Measurements from ENCODE around the gene TFDP2.
A peak's percentile ranks its signal among the peaks of the same experiment; 100 is the strongest.

TFDP2 gene

DNA sequence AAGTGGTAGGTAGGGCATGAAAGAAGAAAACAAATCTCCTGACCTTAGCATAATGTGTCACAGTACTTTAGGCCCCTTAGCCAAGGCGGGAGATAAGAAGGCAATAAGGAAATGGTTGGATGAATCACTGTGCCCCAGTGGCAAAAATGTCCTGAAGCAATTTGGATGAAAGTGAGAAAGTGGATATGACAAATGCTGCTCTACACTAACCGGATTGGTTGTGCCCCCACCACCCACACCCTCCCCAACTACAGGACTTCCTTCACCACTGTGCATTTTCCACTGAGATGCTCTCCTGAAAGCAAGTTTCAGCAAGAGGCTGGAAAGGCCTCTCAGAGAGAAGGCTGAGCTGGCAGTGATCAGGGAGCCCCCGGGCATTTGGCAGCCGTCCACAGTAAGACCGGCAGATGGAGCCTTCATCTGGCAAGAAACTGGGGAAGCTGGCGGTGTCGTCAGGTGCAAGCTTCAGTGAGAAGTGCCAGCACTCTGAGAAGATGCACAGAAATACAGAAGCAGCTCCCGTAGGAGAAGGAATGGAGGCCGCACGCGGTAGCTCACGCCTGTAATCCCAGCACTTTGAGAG, 209.1 kb downstream of the TFDP2 start:
- Histone ChIP-seq H3K79me1 (ENCODE audit: low read length) (no peaks in the 10 kb centered on the region), H3K18ac (ENCODE audit: low read length) (no peak overlapping the region), H3K27me3 (ENCODE audit: insufficient read depth, low read length) (no peaks in the 10 kb centered on the region), H3K4me3 (ENCODE audit: low read depth, low read length) (no peak overlapping the region), H3K4me2 (ENCODE audit: low read length) (no peak overlapping the region), H3K23ac (ENCODE audit: low read length) (no peak overlapping the region), H2BK120ac (ENCODE audit: insufficient read depth, low read length, poor library complexity) (no peak overlapping the region), H3K79me2 (ENCODE audit: control insufficient read depth, insufficient read depth, low read length, poor library complexity) (no peaks in the 10 kb centered on the region), H3K9ac (ENCODE audit: low read length) (no peak overlapping the region), H2AK5ac (ENCODE audit: low read length) (no peak overlapping the region), H4K8ac (ENCODE audit: low read depth, low read length) (no peak overlapping the region), H4K12ac (ENCODE audit: low read depth, low read length) (no peak overlapping the region), H2BK5ac (ENCODE audit: low read depth, low read length, poor library complexity) (no peak overlapping the region), H3K27ac (ENCODE audit: low read depth, low read length) (no peak overlapping the region), H3K9me3 (ENCODE audit: insufficient read depth, low read depth, low read length) (no peaks in the 10 kb centered on the region), H4K91ac (ENCODE audit: low read depth, low read length) (no peak overlapping the region), H3K4me1 (ENCODE audit: control insufficient read depth in 1 of 2, insufficient read depth in 2 of 2, low read length in 2 of 2) (peaks cover 4% of the 10 kb centered on the region in 2 experiments), H3K36me3 (ENCODE audit: control insufficient read depth in 1 of 2, insufficient read depth in 2 of 2, low read length in 2 of 2) (no peaks in the 10 kb centered on the region), H2BK12ac (ENCODE audit: low read length) (no peak overlapping the region), H3K14ac (ENCODE audit: low read length) (no peak overlapping the region), H3K4ac (ENCODE audit: low read depth, low read length) (no peak overlapping the region), H2AFZ (ENCODE audit: insufficient read depth, low read length, poor library complexity) (no peak overlapping the region)
- peak; percentile 72 to 76 for DNase-seq
- WGBS (ENCODE audit: extremely low coverage, insufficient coverage, insufficient read length) = no CpG with 5 or more reads among the region's 12 CpGs

DNA sequence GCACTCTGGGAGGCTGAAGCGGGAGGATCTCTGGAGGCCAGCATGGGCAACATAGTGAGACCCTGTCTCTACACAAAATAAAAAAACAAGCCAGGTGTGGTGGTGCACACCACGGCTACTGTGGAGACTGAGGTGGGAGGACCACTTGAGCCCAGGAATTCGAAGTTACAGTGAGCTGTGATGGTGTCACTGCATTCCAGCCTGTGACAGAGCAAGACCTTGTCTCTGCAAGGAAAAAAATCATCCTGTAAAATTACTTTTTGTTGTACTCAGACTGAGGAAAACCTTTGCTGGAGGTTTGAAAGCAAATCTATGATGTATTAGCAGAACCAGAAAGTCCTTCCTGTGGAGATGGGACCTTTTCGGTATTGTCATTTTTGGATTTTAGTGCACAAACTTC, 209.6 kb downstream of the TFDP2 start:
- Histone ChIP-seq H2BK5ac (ENCODE audit: low read depth, low read length, poor library complexity) (no peak overlapping the region), H3K9ac (ENCODE audit: low read length) (no peak overlapping the region), H3K36me3 (ENCODE audit: control insufficient read depth in 1 of 2, insufficient read depth in 2 of 2, low read length in 2 of 2) (no peaks in the 10 kb centered on the region), H3K79me2 (ENCODE audit: control insufficient read depth, insufficient read depth, low read length, poor library complexity) (no peaks in the 10 kb centered on the region), H3K27ac (ENCODE audit: low read depth, low read length) (no peak overlapping the region), H3K4me2 (ENCODE audit: low read length) (no peak overlapping the region), H4K8ac (ENCODE audit: low read depth, low read length) (no peak overlapping the region), H3K4me3 (ENCODE audit: low read depth, low read length) (no peak overlapping the region), H3K27me3 (ENCODE audit: insufficient read depth, low read length) (no peaks in the 10 kb centered on the region), H4K12ac (ENCODE audit: low read depth, low read length) (no peak overlapping the region), H3K4ac (ENCODE audit: low read depth, low read length) (no peak overlapping the region), H2BK12ac (ENCODE audit: low read length) (no peak overlapping the region), H3K23ac (ENCODE audit: low read length) (no peak overlapping the region), H2BK120ac (ENCODE audit: insufficient read depth, low read length, poor library complexity) (no peak overlapping the region), H3K79me1 (ENCODE audit: low read length) (no peaks in the 10 kb centered on the region), H2AK5ac (ENCODE audit: low read length) (no peak overlapping the region), H4K91ac (ENCODE audit: low read depth, low read length) (no peak overlapping the region), H3K18ac (ENCODE audit: low read length) (no peak overlapping the region), H3K14ac (ENCODE audit: low read length) (no peak overlapping the region), H3K9me3 (ENCODE audit: insufficient read depth, low read depth, low read length) (no peaks in the 10 kb centered on the region), H2AFZ (ENCODE audit: insufficient read depth, low read length, poor library complexity) (no peak overlapping the region), H3K4me1 (ENCODE audit: control insufficient read depth in 1 of 2, insufficient read depth in 2 of 2, low read length in 2 of 2) (peaks cover 4% of the 10 kb centered on the region in 2 experiments)
- WGBS (ENCODE audit: extremely low coverage, insufficient coverage, insufficient read length) = no CpG with 5 or more reads among the region's 4 CpGs
- no peak for DNase-seq

DNA sequence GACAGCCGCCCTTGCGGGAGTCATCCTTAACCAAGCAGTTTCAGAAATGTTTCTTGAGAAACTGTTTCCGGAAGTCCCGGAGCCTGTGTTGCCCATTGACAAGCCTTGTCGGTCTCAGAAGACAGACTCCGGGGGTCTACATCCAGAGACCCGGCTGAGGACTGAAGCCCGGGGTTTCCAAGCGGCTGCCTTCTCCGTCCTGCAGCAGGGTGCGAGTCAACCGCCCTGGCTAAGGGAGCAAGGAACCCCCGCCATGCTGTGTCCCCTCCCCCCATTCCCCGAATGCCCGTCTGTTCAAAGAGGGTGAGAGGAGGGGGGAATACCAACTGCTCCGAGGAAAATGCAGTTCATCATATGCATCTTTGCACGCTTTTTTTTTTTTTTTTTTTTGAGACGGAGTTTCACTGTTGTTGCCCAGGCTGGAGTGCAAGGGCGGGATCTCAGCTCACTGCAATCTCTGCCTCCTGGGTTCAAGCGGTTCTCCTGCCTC, 211.3 kb downstream of the TFDP2 start:
- Histone ChIP-seq H3K4me3 (ENCODE audit: low read depth, low read length) (no peak overlapping the region), H3K27ac (ENCODE audit: low read depth, low read length) (no peak overlapping the region), H3K79me2 (ENCODE audit: control insufficient read depth, insufficient read depth, low read length, poor library complexity) (no peaks in the 10 kb centered on the region), H3K9ac (ENCODE audit: low read length) (no peak overlapping the region), H2BK5ac (ENCODE audit: low read depth, low read length, poor library complexity) (no peak overlapping the region), H3K4me2 (ENCODE audit: low read length) (no peak overlapping the region), H3K4ac (ENCODE audit: low read depth, low read length) (no peak overlapping the region), H3K23ac (ENCODE audit: low read length) (no peak overlapping the region), H3K79me1 (ENCODE audit: low read length) (no peaks in the 10 kb centered on the region), H3K27me3 (ENCODE audit: insufficient read depth, low read length) (no peaks in the 10 kb centered on the region), H3K14ac (ENCODE audit: low read length) (no peak overlapping the region), H2AFZ (ENCODE audit: insufficient read depth, low read length, poor library complexity) (no peak overlapping the region), H2BK12ac (ENCODE audit: low read length) (no peak overlapping the region), H3K4me1 (ENCODE audit: control insufficient read depth in 1 of 2, insufficient read depth in 2 of 2, low read length in 2 of 2) (peaks cover 2 to 4% of the 10 kb centered on the region in 2 experiments), H4K8ac (ENCODE audit: low read depth, low read length) (no peak overlapping the region), H2AK5ac (ENCODE audit: low read length) (no peak overlapping the region), H2BK120ac (ENCODE audit: insufficient read depth, low read length, poor library complexity) (no peak overlapping the region), H3K18ac (ENCODE audit: low read length) (no peak overlapping the region), H3K36me3 (ENCODE audit: control insufficient read depth in 1 of 2, insufficient read depth in 2 of 2, low read length in 2 of 2) (no peaks in the 10 kb centered on the region), H4K12ac (ENCODE audit: low read depth, low read length) (no peak overlapping the region), H4K91ac (ENCODE audit: low read depth, low read length) (no peak overlapping the region), H3K9me3 (ENCODE audit: insufficient read depth, low read depth, low read length) (no peaks in the 10 kb centered on the region)
- DNase-seq = no peak
- no CpG with 5 or more reads among the region's 20 CpGs for WGBS (ENCODE audit: extremely low coverage, insufficient coverage, insufficient read length)

GRCh38 chr3:141934354-141934753, 215.0 kb downstream of the TFDP2 start:
- H2BK12ac ChIP-seq (ENCODE audit: low read length) = no peak overlapping the region
- WGBS (ENCODE audit: extremely low coverage, insufficient coverage, insufficient read length) = no CpG with 5 or more reads among the region's 4 CpGs

More at GRCh38 chr3:141934354-141934753, 215.0 kb downstream of the TFDP2 start:
- Histone ChIP-seq H2AFZ (ENCODE audit: insufficient read depth, low read length, poor library complexity) (no peak overlapping the region), H3K4me2 (ENCODE audit: low read length) (no peak overlapping the region), H3K4me3 (ENCODE audit: low read depth, low read length) (no peak overlapping the region), H2AK5ac (ENCODE audit: low read length) (no peak overlapping the region), H2BK120ac (ENCODE audit: insufficient read depth, low read length, poor library complexity) (no peak overlapping the region), H3K27me3 (ENCODE audit: insufficient read depth, low read length) (no peaks in the 10 kb centered on the region), H3K79me2 (ENCODE audit: control insufficient read depth, insufficient read depth, low read length, poor library complexity) (no peaks in the 10 kb centered on the region), H4K8ac (ENCODE audit: low read depth, low read length) (no peak overlapping the region), H3K4ac (ENCODE audit: low read depth, low read length) (no peak overlapping the region), H3K36me3 (ENCODE audit: control insufficient read depth in 1 of 2, insufficient read depth in 2 of 2, low read length in 2 of 2) (no peaks in the 10 kb centered on the region), H3K79me1 (ENCODE audit: low read length) (no peaks in the 10 kb centered on the region), H3K9ac (ENCODE audit: low read length) (no peak overlapping the region), H3K14ac (ENCODE audit: low read length) (no peak overlapping the region), H3K4me1 (ENCODE audit: control insufficient read depth in 1 of 2, insufficient read depth in 2 of 2, low read length in 2 of 2) (no peaks in the 10 kb centered on the region), H4K12ac (ENCODE audit: low read depth, low read length) (no peak overlapping the region), H3K23ac (ENCODE audit: low read length) (no peak overlapping the region), H3K27ac (ENCODE audit: low read depth, low read length) (no peak overlapping the region), H3K18ac (ENCODE audit: low read length) (no peak overlapping the region), H4K91ac (ENCODE audit: low read depth, low read length) (no peak overlapping the region), H3K9me3 (ENCODE audit: insufficient read depth, low read depth, low read length) (no peaks in the 10 kb centered on the region), H2BK5ac (ENCODE audit: low read depth, low read length, poor library complexity) (no peak overlapping the region)
- no peak for DNase-seq
